ENCODE data around the gene VPS13A. TPM values are rescaled to one million over a fixed set of nuclear protein-coding genes. Genes with fewer than 3 reads are reported as not detected.
A peak's percentile ranks its signal among the peaks of the same experiment; 100 is the strongest.

Gene VPS13A
- total RNA-seq, 4 donors from 2014 or later: 24.6 to 31.0 (median 27.6) TPM

GRCh38 chr9:77432053-77432452, 254.7 kb downstream of the VPS13A start:
- no peak for TF ChIP-seq POLR2A (IDR thresholded peaks at IDR 0.05)
- TF ChIP-seq EP300 (IDR thresholded peaks at IDR 0.05): no peak
- no peak for TF ChIP-seq CTCF (IDR thresholded peaks at IDR 0.05)

GRCh38 chr9:77433675-77434445, 256.5 kb downstream of the VPS13A start:
- Histone ChIP-seq H3K36me3 (no peaks in the 10 kb centered on the region), H3K4me3 (no peak overlapping the region), H3K9me3 (no peaks in the 10 kb centered on the region), H3K4me1 (peaks cover 0 to 15% (median 0%) of the 10 kb centered on the region in 4 donors), H3K27me3 (no peaks in the 10 kb centered on the region), H3K27ac (no peak overlapping the region)
- DNase-seq (ENCODE audit: low spot score in 2 of 2): peak; percentile 40 to 49
- TF ChIP-seq CTCF (IDR thresholded peaks at IDR 0.05): peak; percentile 81 to 96 (median 82)
- TF ChIP-seq EP300 (IDR thresholded peaks at IDR 0.05): no peak
- 58 to 60% methylated on average over 18 to 21 of the region's 21 CpGs for WGBS, 2 donors

More at GRCh38 chr9:77432053-77432452, 254.7 kb downstream of the VPS13A start:
- no peaks in the 10 kb centered on the region for H3K36me3 ChIP-seq
- no peaks in the 10 kb centered on the region for H3K9me3 ChIP-seq
- WGBS, 2 donors: 66 to 75% methylated on average over 6 of the region's 6 CpGs
- peaks cover 0 to 15% (median 0%) of the 10 kb centered on the region in 4 donors for H3K4me1 ChIP-seq
- no peak overlapping the region for H3K27ac ChIP-seq
- no peak for DNase-seq (ENCODE audit: low spot score in 2 of 2)
- H3K27me3 ChIP-seq: no peaks in the 10 kb centered on the region
- H3K4me3 ChIP-seq: no peak overlapping the region

GRCh38 chr9:77435277-77435676, 257.9 kb downstream of the VPS13A start:
- Histone ChIP-seq H3K27ac (no peak overlapping the region), H3K27me3 (no peaks in the 10 kb centered on the region), H3K4me3 (no peak overlapping the region), H3K36me3 (no peaks in the 10 kb centered on the region), H3K4me1 (peaks cover 0 to 6% (median 0%) of the 10 kb centered on the region in 4 donors), H3K9me3 (no peaks in the 10 kb centered on the region)
- DNase-seq (ENCODE audit: low spot score in 2 of 2): no peak
- no peak for TF ChIP-seq POLR2A (IDR thresholded peaks at IDR 0.05)
- no peak for TF ChIP-seq CTCF (IDR thresholded peaks at IDR 0.05)
- no peak for TF ChIP-seq EP300 (IDR thresholded peaks at IDR 0.05)
- WGBS, 2 donors: 94 to 97% methylated on average over 4 of the region's 4 CpGs

- DNase-seq (ENCODE audit: low spot score in 2 of 2): no peak
- Histone ChIP-seq H3K9me3 (no peaks in the 10 kb centered on the region), H3K4me3 (no peak overlapping the region), H3K4me1 (peaks cover 0 to 8% (median 0%) of the 10 kb centered on the region in 4 donors), H3K27me3 (no peaks in the 10 kb centered on the region), H3K36me3 (no peaks in the 10 kb centered on the region), H3K27ac (no peak overlapping the region)
- WGBS, 2 donors: 68 to 69% methylated on average over 3 of the region's 3 CpGs
- no peak for TF ChIP-seq EP300 (IDR thresholded peaks at IDR 0.05)
Observed at GRCh38 chr9:77435688-77436087, 258.4 kb downstream of the VPS13A start.

- TF ChIP-seq EP300 (IDR thresholded peaks at IDR 0.05): no peak
- TF ChIP-seq POLR2A (IDR thresholded peaks at IDR 0.05): no peak
- TF ChIP-seq CTCF (IDR thresholded peaks at IDR 0.05): no peak
- Histone ChIP-seq H3K9me3 (no peaks in the 10 kb centered on the region), H3K27me3 (no peaks in the 10 kb centered on the region), H3K27ac (no peak overlapping the region), H3K4me1 (peaks cover 0 to 8% (median 0%) of the 10 kb centered on the region in 4 donors), H3K4me3 (no peak overlapping the region), H3K36me3 (no peaks in the 10 kb centered on the region)
- 69 to 83% methylated on average over 3 of the region's 3 CpGs for WGBS, 2 donors
- DNase-seq (ENCODE audit: low spot score in 2 of 2): no peak
Observed at GRCh38 chr9:77438653-77439052, 261.3 kb downstream of the VPS13A start.

Data from tibial nerve (tissue), 4 donors.